NT2/D1 (cell line): ENCODE measurements around the gene PLEKHH1.

Source experiments
- SUZ12 ChIP-seq: IDR thresholded peaks from 2 replicates; pipeline ENCODE4 v1.6.1; 2011; ENCODE audit not compliant: insufficient read length, insufficient read depth; ENCODE audit errors: extremely low read depth
- YY1 ChIP-seq: IDR thresholded peaks from 2 replicates; pipeline ENCODE4 v1.6.1; 2011; ENCODE audit not compliant: insufficient read length, insufficient read depth
- ZNF274 ChIP-seq: IDR thresholded peaks from 2 replicates; pipeline ENCODE4 v1.6.1; 2011; ENCODE audit warnings: mild to moderate bottlenecking, low read depth, low read length

DNA sequence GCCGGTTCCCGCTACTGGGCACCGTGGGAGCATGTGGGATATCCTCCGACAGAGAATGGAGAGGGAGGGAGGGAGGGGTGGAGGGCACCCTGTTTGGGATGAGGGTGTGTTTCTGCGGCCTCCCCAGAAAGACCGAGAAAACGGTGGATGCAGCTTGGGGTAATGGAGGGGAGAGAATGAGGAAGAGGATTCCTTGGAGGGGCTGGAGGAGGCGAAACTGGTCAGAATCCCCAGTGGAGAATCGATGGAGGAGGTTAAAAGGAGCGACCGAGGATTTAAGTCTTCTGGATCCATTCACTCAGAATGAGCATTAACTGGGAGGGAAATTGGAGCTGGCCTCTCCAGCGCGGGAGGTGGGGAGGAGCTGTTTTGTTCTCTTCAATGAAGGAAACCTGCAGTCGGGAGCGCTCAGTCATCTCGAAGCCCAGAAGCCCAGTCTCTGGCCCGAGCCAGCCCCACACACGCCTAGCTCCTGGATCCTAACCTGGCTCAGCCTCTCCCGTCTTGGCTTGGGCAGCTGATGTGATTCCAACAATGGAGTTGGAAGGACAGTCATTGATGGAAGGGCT, 87.2 kb downstream of the PLEKHH1 start:
- TF ChIP-seq SUZ12 (no peak), YY1 (no peak), ZNF274 (no peak)
